ENCODE measurements around the gene F2RL1. TPM values are rescaled to one million over a fixed set of nuclear protein-coding genes. Genes with fewer than 3 reads are reported as not detected.
"Not testable (repeated sequence)": the region's sequence is repeated elsewhere in the genome, so short reads cannot be mapped to it uniquely, and the experiment has no call there.

F2RL1 gene, protein sequence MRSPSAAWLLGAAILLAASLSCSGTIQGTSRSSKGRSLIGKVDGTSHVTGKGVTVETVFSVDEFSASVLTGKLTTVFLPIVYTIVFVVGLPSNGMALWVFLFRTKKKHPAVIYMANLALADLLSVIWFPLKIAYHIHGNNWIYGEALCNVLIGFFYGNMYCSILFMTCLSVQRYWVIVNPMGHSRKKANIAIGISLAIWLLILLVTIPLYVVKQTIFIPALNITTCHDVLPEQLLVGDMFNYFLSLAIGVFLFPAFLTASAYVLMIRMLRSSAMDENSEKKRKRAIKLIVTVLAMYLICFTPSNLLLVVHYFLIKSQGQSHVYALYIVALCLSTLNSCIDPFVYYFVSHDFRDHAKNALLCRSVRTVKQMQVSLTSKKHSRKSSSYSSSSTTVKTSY
- 0.52 TPM for total RNA-seq

DNA sequence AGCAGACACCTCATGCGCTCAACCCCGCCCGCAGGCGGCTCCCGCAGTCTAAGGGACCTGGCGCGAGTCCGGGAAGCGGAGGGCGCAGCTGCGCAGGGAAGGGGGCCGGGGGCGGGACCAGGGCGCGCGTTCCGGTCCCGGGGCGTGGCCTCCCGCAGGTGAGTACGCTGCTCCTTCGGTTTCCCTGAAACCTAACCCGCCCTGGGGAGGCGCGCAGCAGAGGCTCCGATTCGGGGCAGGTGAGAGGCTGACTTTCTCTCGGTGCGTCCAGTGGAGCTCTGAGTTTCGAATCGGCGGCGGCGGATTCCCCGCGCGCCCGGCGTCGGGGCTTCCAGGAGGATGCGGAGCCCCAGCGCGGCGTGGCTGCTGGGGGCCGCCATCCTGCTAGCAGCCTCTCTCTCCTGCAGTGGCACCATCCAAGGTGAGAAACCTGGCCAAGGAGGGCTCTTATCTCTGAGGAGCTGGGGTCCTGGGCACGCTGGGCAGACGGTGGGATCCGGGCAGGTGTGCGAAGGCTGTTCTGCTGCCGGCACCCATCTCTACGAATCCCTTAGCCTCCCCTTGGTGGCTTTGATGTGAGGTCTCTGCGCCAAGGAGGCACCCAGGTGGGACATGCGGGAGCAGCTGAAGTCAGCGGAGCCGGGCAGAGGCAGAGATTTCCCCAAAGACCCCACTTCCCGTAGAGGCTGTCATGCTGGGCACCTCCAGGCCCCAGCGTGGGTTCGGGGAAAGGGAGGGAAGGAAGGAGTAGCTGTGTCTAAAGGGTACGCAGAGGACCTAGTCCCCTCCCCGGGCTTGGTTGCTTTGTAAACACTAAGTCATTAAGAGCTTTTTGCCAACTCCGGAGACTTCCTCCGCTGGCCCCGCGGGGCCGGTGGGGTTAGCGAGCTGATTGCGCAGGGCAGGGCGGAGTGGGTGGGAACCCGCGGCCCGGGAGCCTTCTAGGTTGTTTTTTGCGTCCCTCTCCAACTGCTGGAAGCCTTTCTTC is at the start of gene F2RL1:
Gene F2RL1, plus strand, starts transcription at position 187 of the 988 bp plus-strand sequence. Its CDS starts 153 bp downstream, at position 340.
- Histone ChIP-seq H3K36me3 (ENCODE audit: control insufficient read depth in 3 of 3, insufficient read depth in 3 of 3, low read length in 3 of 3) (no peaks in the 10 kb centered on the region), H3K4me1 (ENCODE audit: control insufficient read depth in 3 of 3, insufficient read depth in 3 of 3, low read length in 3 of 3) (peaks cover 5 to 13% (median 9%) of the 10 kb centered on the region in 3 donors), H3K27me3 (ENCODE audit: control insufficient read depth in 3 of 3, insufficient read depth in 3 of 3, low read length in 3 of 3) (peaks cover 13 to 24% (median 20%) of the 10 kb centered on the region in 3 donors), H3K9ac (ENCODE audit: low read depth in 1 of 3, low read length in 3 of 3) (peak within 1 kb of the TSS in 1 of 3 donors; percentile 57), H3K27ac (ENCODE audit: low read depth, low read length) (no peak within 1 kb of the TSS), H3K9me3 (ENCODE audit: control insufficient read depth in 3 of 3, low read length in 3 of 3) (no peaks in the 10 kb centered on the region), H3K4me3 (ENCODE audit: low read length in 3 of 3) (peak within 1 kb of the TSS; percentile 41 to 65 (median 46))

DNA sequence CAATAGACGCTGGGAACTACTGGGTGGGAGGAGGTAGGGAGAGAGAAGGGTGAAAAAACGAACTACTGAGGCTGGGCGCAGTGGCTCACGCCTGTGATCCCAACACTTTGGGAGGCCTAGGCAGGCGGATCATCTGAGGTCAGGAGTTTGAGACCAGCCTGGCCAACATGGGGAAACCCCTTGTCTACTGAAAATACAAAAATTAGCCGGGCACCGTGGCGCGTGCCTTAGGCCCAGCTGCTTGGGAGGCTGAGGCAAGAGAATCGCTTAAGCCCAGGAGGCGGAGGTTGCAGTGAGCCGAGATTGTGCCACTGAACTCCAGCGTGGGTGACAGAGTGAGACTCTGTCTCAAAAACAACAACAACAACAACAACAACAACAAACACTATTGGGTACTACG is 47.8 kb upstream of the F2RL1 start:
- H3K9ac ChIP-seq (ENCODE audit: low read depth in 1 of 3, low read length in 3 of 3); H3K36me3 ChIP-seq (ENCODE audit: control insufficient read depth in 3 of 3, insufficient read depth in 3 of 3, low read length in 3 of 3); H3K9me3 ChIP-seq (ENCODE audit: control insufficient read depth in 3 of 3, low read length in 3 of 3); H3K27ac ChIP-seq (ENCODE audit: low read depth, low read length); H3K4me1 ChIP-seq (ENCODE audit: control insufficient read depth in 3 of 3, insufficient read depth in 3 of 3, low read length in 3 of 3); H3K4me3 ChIP-seq (ENCODE audit: low read length in 3 of 3); H3K27me3 ChIP-seq (ENCODE audit: control insufficient read depth in 3 of 3, insufficient read depth in 3 of 3, low read length in 3 of 3): not testable (repeated sequence)

DNA sequence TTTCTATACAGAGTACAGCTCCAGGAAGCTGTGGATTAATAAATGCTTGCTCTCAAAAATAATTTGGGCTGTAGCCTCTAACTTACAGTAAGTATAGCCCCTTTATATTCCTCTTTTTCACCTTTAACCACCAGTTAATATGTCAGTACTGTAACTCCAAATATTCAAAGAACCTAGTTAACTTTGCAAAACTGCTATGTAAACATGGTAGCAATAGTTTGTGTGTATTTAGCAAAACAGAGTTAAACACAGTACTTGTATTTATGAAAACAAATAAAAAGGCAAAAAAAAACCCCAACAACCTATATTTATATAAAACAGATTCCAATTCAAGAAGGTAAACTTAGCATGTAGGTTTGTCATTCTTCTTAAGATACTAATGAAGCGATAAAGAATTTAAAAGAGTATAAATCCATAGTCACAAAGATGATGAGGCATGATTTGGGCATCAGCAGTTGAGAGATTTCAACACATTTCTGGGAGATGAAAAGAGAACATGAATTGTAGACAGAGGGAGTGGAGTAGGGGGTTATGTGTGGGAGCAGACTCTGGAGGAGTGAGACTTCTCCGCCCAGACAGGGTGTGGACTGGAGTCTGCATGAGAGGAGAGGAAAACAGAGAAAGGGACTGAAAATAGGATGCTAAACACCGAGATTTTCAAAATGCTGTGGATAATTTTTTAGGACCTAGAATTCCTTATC is 47.0 kb upstream of the F2RL1 start:
- Histone ChIP-seq H3K4me3 (ENCODE audit: low read length in 3 of 3) (no peak overlapping the region), H3K27ac (ENCODE audit: low read depth, low read length) (no peak overlapping the region), H3K9me3 (ENCODE audit: control insufficient read depth in 3 of 3, low read length in 3 of 3) (no peaks in the 10 kb centered on the region), H3K4me1 (ENCODE audit: control insufficient read depth in 3 of 3, insufficient read depth in 3 of 3, low read length in 3 of 3) (no peaks in the 10 kb centered on the region), H3K27me3 (ENCODE audit: control insufficient read depth in 3 of 3, insufficient read depth in 3 of 3, low read length in 3 of 3) (no peaks in the 10 kb centered on the region), H3K9ac (ENCODE audit: low read depth in 1 of 3, low read length in 3 of 3) (no peak overlapping the region), H3K36me3 (ENCODE audit: control insufficient read depth in 3 of 3, insufficient read depth in 3 of 3, low read length in 3 of 3) (no peaks in the 10 kb centered on the region)

DNA sequence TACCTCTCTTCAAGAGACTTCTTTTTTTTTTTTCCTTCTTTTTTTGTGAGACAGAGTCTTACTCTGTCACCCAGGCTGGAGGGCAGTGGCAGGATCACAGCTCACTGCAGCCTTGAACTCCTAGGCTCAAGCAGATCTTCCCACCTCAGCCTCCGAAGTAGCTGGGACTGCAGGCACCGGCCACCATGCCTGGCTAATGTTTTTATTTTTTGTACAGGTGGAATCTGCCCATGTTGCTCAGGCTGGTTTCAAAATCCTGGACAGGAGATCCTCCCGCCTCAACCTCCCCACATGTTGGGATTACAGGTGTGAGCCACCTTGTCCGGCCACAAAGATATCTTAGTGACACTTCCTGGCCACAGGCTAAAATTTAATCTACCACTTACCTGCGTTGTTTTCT is 42.9 kb upstream of the F2RL1 start:
- Histone ChIP-seq H3K9ac (ENCODE audit: low read depth in 1 of 3, low read length in 3 of 3) (no peak overlapping the region), H3K4me3 (ENCODE audit: low read length in 3 of 3) (no peak overlapping the region)

DNA sequence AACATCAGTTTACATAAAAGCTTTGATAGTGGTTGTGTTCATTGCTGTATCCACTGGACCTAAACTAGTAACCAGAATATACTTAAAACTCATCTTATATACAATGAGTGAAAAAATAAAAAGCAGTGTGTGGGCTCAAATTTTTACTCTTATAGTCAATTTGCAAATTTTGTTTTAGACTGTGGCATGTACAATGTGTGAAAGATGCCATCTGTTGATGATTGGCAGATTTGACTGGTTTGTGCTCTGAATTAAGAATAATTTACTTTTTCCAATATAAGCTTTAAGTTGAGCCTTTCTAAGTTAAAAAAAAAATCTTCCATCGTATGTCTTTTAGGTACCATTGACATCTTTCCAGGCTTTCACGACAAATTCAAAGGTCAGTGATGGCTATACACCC is 42.4 kb upstream of the F2RL1 start:
- Histone ChIP-seq H3K9me3 (ENCODE audit: control insufficient read depth in 3 of 3, low read length in 3 of 3) (no peaks in the 10 kb centered on the region), H3K27ac (ENCODE audit: low read depth, low read length) (no peak overlapping the region), H3K27me3 (ENCODE audit: control insufficient read depth in 3 of 3, insufficient read depth in 3 of 3, low read length in 3 of 3) (no peaks in the 10 kb centered on the region), H3K36me3 (ENCODE audit: control insufficient read depth in 3 of 3, insufficient read depth in 3 of 3, low read length in 3 of 3) (no peaks in the 10 kb centered on the region), H3K4me1 (ENCODE audit: control insufficient read depth in 3 of 3, insufficient read depth in 3 of 3, low read length in 3 of 3) (no peaks in the 10 kb centered on the region), H3K4me3 (ENCODE audit: low read length in 3 of 3) (no peak overlapping the region), H3K9ac (ENCODE audit: low read depth in 1 of 3, low read length in 3 of 3) (no peak overlapping the region)

More for the DNA sequence above, 42.9 kb upstream of the F2RL1 start:
- no peaks in the 10 kb centered on the region for H3K4me1 ChIP-seq (ENCODE audit: control insufficient read depth in 3 of 3, insufficient read depth in 3 of 3, low read length in 3 of 3)
- H3K27ac ChIP-seq (ENCODE audit: low read depth, low read length): no peak overlapping the region
- H3K9me3 ChIP-seq (ENCODE audit: control insufficient read depth in 3 of 3, low read length in 3 of 3): no peaks in the 10 kb centered on the region
- no peaks in the 10 kb centered on the region for H3K27me3 ChIP-seq (ENCODE audit: control insufficient read depth in 3 of 3, insufficient read depth in 3 of 3, low read length in 3 of 3)
- H3K36me3 ChIP-seq (ENCODE audit: control insufficient read depth in 3 of 3, insufficient read depth in 3 of 3, low read length in 3 of 3): no peaks in the 10 kb centered on the region

DNA sequence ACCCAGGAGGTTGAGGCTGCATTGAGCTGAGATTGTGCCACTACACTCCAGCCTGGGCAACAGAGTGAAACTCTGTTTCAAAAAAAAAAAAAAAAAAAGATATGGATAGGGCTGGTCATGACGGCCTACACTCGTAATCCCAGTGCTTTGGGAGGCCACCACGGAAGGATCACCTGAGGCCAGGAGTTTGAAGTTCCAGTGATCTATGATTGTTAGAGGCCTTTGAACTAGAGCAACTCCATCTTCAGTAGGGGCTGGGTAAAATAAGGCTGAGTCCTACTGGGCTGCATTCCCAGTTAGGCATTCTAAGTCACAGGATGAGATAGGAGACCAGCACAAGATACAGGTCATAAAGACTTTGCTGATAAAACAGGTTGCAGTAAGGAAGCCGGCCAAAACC is 38.2 kb upstream of the F2RL1 start:
- not testable (repeated sequence) for H3K9me3 ChIP-seq (ENCODE audit: control insufficient read depth in 3 of 3, low read length in 3 of 3); H3K27me3 ChIP-seq (ENCODE audit: control insufficient read depth in 3 of 3, insufficient read depth in 3 of 3, low read length in 3 of 3); H3K4me3 ChIP-seq (ENCODE audit: low read length in 3 of 3); H3K4me1 ChIP-seq (ENCODE audit: control insufficient read depth in 3 of 3, insufficient read depth in 3 of 3, low read length in 3 of 3); H3K36me3 ChIP-seq (ENCODE audit: control insufficient read depth in 3 of 3, insufficient read depth in 3 of 3, low read length in 3 of 3); H3K9ac ChIP-seq (ENCODE audit: low read depth in 1 of 3, low read length in 3 of 3); H3K27ac ChIP-seq (ENCODE audit: low read depth, low read length)

DNA sequence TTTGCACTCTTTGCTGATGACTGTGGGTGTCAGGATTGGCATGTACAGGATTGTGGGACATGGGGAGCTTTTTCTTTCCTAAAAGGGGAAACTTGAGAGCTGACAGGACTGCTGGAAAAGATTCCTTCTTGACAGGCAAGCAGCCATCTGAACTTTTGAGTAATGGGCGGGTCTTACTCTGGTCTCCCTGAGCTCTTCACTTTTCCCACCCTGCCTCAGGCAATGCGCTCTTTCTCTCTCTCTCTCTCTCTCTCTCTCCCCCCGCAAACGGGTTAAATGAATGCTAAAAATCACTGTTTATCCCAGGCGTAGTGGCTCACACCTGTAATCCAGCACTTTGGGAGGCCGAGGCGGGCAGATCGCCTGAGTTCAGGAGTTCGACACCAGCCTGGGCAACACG is 37.1 kb upstream of the F2RL1 start:
- Histone ChIP-seq H3K36me3 (ENCODE audit: control insufficient read depth in 3 of 3, insufficient read depth in 3 of 3, low read length in 3 of 3) (no peaks in the 10 kb centered on the region), H3K4me3 (ENCODE audit: low read length in 3 of 3) (no peak overlapping the region), H3K27ac (ENCODE audit: low read depth, low read length) (no peak overlapping the region), H3K9me3 (ENCODE audit: control insufficient read depth in 3 of 3, low read length in 3 of 3) (no peaks in the 10 kb centered on the region), H3K4me1 (ENCODE audit: control insufficient read depth in 3 of 3, insufficient read depth in 3 of 3, low read length in 3 of 3) (no peaks in the 10 kb centered on the region), H3K9ac (ENCODE audit: low read depth in 1 of 3, low read length in 3 of 3) (no peak overlapping the region), H3K27me3 (ENCODE audit: control insufficient read depth in 3 of 3, insufficient read depth in 3 of 3, low read length in 3 of 3) (no peaks in the 10 kb centered on the region)

DNA sequence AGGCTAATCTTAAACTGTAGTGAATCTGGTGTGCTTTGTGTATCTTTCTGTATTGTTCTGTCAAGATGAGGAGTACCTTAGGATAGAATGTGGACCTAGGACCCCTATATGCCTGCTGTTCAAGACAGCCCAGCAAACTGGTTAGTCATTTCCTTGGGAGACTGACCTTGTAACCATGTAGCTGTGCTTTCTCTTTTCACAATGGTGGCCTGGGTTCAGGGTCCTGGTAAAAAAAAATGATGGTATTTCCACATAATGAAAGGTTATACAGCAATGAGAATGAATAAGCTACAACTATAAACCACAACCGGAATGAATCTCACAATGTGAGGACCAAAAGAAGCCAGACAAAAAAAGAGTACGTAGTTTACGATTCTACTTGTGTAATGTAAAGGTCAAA is 36.4 kb upstream of the F2RL1 start:
- no peak overlapping the region for H3K4me3 ChIP-seq (ENCODE audit: low read length in 3 of 3)
- H3K4me1 ChIP-seq (ENCODE audit: control insufficient read depth in 3 of 3, insufficient read depth in 3 of 3, low read length in 3 of 3): no peaks in the 10 kb centered on the region
- H3K9ac ChIP-seq (ENCODE audit: low read depth in 1 of 3, low read length in 3 of 3): no peak overlapping the region
- no peak overlapping the region for H3K27ac ChIP-seq (ENCODE audit: low read depth, low read length)
- no peaks in the 10 kb centered on the region for H3K36me3 ChIP-seq (ENCODE audit: control insufficient read depth in 3 of 3, insufficient read depth in 3 of 3, low read length in 3 of 3)
- H3K9me3 ChIP-seq (ENCODE audit: control insufficient read depth in 3 of 3, low read length in 3 of 3): no peaks in the 10 kb centered on the region
- no peaks in the 10 kb centered on the region for H3K27me3 ChIP-seq (ENCODE audit: control insufficient read depth in 3 of 3, insufficient read depth in 3 of 3, low read length in 3 of 3)

DNA sequence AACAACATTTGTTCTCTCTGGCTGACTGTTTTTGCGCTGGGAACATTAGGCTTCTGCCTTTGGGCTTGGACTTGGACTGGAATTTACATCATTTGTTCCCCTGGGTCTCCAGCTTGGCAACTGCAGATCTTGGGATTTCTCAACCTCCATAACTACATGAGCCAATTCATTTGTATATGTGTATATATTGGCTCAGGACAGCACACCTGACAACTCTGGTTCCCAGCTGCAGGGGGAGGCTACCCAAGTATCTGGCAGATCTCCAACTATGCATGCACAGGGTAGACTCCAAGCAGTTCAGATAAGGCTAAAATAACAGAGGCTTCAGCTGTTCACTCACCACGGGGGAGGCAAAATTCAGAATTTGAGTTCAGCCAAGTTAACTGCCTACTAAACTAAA is 31.6 kb upstream of the F2RL1 start:
- H3K27ac ChIP-seq (ENCODE audit: low read depth, low read length): peak overlapping the region; percentile 40
- H3K36me3 ChIP-seq (ENCODE audit: control insufficient read depth in 3 of 3, insufficient read depth in 3 of 3, low read length in 3 of 3): no peaks in the 10 kb centered on the region
- peaks cover 0 to 15% (median 5%) of the 10 kb centered on the region in 3 donors for H3K4me1 ChIP-seq (ENCODE audit: control insufficient read depth in 3 of 3, insufficient read depth in 3 of 3, low read length in 3 of 3)
- no peaks in the 10 kb centered on the region for H3K27me3 ChIP-seq (ENCODE audit: control insufficient read depth in 3 of 3, insufficient read depth in 3 of 3, low read length in 3 of 3)
- H3K4me3 ChIP-seq (ENCODE audit: low read length in 3 of 3): no peak overlapping the region
- H3K9ac ChIP-seq (ENCODE audit: low read depth in 1 of 3, low read length in 3 of 3): no peak overlapping the region
- no peaks in the 10 kb centered on the region for H3K9me3 ChIP-seq (ENCODE audit: control insufficient read depth in 3 of 3, low read length in 3 of 3)
